ENCODE data around the gene KCTD16.

- no peak for TF ChIP-seq CTCF (IDR thresholded peaks at IDR 0.05)
- TF ChIP-seq POLR2A (IDR thresholded peaks at IDR 0.05) = no peak
These were observed 208.0 kb downstream of the KCTD16 start for GRCh38 chr5:144378681-144379080.

Measured in uterus (tissue), 2 donors.